HG03196 (cell line): ENCODE measurements around the gene GJA5.
"Not testable (repeated sequence)": the region's sequence is repeated elsewhere in the genome, so short reads cannot be mapped to it uniquely, and the experiment has no call there.

Experiments
- ATAC-seq: cut with Tn5 transposase; IDR thresholded peaks from one replicate; pipeline ENCODE4 v1.9.1; 2021; ENCODE audit not compliant: unreplicated experiment

The GJA5 gene

DNA sequence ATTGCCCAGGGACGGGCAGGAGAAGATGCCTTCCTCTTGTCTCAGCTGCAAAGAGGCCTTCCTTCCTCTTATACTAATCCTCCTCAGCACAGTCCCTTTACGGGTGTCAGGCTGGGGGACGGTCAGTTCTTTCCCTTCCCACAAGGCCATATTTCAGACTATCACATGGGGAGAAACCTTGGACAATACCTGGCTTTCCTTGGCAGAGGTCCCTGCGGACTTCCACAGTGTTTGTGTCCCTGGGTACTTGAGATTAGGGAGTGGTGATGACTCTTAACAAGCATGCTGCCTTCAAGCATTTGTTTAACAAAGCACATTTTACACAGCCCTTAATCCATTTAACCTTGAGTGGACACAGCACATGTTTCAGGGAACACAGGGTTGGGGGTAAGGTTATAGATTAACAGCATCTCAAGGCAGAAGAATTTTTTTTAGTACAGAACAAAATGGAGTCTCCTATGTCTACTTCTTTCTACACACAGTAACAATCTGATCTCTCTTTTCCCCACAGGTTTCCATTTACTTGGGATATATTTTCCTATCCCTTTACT, 26.0 kb downstream of the GJA5 start:
- not testable (repeated sequence) for ATAC-seq

DNA sequence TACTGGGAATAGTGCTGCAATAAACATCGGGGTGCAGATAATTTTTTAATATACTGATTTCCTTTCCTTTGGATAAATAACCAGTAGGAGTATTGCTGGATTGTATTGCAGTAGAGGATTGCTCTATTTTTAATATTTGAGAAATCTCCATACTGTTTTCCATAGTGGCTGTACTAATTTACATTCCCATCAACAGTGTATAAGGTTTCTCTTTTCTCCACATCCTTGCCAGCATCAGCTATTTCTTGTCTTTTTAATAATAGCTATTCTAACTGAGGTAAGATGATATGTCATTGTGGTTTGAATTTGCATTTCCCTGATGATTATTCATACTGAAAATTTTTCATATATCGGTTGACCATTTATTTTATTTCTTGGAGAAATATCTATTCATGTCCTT, 31.1 kb downstream of the GJA5 start:
- ATAC-seq = no peak

DNA sequence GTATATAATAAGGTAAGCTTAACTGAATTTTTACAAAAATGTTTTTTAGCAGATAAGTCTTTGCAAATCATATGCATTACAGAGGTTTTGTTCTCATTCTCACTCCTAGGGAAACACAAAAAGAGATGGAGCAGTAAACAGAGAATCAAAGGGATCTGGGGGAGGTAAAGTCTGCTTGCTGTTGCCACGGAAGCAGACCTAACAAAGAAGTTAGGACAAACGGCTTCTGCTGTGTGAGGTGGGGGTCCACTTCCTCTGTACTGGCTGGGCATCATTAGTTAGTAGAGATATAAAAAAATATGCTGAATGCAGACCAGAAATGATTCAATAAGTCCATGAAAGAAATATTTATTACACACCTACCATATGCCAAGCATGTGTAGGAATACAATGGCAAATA, 34.2 kb downstream of the GJA5 start:
- ATAC-seq = no peak

DNA sequence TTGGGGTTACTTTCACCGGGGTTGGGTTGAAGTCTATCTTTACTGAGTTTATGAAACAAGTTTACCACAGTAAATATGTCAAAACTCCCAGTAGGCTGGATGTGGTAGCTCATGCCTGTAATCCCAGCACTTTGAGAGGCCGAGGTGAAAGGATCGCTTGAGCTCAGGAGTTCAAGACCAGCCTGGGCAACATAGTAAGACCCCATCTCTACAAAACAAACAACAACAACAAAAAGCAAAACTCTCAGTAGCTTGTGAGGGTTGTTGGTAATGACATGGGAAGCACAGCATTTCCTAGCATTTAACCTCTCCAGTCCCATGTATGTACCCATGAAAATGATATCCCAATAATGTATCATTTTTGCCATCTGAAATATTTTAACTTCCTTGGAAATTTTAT, 34.7 kb downstream of the GJA5 start:
- ATAC-seq = no peak

- ATAC-seq = no peak
Observed at GRCh38 chr1:147723691-147724323, 36.6 kb downstream of the GJA5 start.

DNA sequence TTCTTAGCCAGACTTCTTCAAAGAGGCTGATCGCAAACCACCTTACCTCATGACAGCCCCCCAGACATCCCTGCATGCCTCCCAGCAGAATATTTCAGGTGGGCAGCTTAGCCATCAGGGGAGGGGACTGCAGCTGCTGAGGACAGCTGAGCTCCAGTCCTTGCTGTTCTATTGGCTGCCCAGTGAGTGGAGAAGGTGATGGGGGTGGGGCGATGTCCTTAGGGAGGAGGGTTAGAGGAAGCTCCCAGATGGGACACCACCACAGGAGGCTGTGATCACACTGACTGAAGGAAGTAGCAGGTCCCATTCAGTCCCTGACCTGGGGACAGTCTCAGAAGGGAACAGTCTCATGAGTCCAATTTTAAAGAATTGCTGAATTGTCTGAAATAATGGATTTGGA, 38.3 kb downstream of the GJA5 start:
- ATAC-seq = no peak

- ATAC-seq = no peak
Observed at GRCh38 chr1:147721716-147722115, 38.7 kb downstream of the GJA5 start.

DNA sequence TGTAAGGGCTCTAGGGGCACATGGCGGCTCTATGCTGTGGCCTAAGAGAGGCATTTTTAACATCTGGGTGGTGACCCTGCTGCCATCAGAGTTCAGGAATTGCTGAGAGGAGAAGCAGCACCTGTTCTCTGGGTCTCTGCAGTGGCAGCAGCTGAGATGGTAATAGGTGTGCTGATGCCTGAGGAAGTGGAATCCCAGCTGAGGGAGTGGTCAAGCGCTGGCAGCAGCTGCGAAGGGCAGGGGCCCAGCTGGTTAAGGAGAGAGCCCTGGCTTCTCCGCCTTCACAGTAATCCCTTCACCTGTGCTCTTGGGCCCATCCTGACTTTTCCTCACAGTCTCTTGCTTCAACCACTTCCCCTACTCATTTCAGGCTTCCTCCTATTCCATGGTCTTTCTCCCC, 39.8 kb downstream of the GJA5 start:
- ATAC-seq = no peak

GRCh38 chr1:147719711-147720225, 40.6 kb downstream of the GJA5 start:
- no peak for ATAC-seq

DNA sequence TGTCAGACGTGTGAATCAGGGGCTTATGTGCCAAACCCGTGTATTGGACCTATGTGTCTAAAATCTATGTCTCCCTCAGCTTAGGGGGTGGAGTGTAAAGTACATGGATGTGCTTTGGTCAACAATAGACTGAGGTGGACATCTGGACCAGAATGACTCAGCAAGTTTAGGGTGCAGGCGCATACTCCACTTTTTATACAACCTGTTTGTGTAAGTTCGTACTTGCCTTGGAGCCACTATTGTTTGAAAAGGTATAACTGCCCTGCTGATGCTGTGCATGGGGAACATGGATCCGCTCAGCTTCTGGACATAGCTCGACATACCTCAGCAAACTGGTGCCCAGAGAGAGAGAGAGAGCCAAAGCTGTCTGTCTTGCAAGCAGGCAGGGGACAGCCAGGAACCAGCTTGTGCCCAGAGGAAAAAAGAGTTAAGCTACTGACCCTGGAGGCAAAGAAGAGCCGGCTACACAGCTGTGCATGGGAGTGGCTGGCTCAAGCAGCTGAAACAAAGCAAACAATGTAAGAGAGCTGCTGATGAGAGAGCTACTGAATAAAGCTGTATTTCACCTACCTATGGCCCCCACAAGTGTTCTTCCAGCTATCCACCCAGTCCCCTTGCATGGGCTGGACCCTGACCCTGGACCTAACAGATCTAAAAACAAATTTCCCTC, 41.2 kb downstream of the GJA5 start:
- no peak for ATAC-seq

DNA sequence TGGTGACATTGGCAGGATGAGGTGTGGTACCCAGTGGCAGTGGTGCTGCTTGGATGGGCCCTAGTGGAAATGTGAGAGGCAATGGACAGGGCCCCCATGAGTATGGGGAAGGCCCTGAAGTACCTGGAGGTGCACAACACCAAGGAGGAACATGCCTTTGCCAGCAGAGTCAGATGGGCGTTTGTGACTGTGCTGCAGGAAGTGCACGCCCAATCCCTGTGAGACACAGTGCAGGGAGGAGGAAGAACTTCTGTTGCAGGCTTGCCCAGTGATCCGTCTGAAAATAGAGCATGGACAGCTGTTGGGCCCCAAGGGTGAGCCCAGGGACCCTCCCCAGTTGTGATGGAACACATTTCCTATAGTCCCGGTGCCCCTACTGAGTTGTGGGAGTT, 42.7 kb downstream of the GJA5 start:
- ATAC-seq = no peak

DNA sequence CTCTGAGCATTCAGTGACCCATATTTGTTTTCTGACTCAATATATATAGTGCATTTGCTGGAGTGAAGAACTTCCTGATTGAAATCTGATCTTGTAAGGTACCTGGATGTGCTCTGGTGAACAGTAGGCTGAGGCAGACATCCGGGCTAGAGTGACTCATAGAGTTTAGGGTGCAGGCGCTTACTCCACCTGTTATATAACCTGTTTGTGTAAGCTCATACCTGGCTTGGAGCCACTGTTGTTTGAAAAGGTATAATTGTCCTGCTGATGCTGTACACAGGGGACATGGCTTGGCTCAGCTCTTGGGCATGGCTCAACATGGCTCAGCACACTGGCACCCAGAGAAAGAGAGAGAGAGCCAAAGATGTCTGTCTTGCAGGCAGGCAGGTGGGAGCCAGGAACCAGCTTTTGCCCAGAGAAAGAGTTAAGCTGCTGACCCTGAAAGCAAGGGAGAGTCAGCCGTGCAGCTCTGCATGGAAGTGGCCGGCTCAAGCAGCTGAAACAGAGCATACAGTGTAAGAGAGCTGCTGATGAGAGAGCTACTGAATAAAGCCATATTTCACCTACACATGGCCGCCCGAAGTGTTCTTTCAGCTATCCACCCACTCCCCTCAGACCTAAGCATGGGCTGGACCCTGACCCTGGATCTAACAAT, 43.2 kb downstream of the GJA5 start:
- ATAC-seq = no peak

DNA sequence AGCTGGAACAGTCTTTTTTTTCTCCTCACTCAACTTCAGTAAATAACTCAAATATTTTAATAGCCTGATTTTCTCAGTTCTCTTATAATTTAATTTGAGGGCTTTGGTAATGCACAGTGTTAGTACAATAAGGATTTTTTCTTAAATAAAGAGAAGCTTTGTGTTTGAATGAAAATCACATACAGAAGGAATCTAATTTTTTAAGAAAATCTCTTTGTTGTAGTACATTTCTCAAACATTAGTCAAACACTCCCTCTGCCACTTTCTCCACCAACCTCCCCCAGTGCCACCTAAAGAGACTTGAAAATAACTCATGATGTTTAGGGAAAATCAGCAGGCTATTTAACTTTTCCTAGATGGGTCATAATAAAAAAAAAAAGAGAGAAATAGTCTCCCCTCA, 47.8 kb downstream of the GJA5 start:
- no peak for ATAC-seq
